Psoas muscle (tissue), 8 donors: ENCODE results near the gene ZNF750. TPM values are rescaled to one million over a fixed set of nuclear protein-coding genes. Genes with fewer than 3 reads are reported as not detected.

ENCODE experiments used
- ATAC-seq, 4 donors: fragments of 200-7000 bp; cut with Tn5 transposase; one replicate each; pipeline ENCODE4 v1.9.1; 2020; ENCODE audit warnings: moderate library complexity in 3 of 4, mild to moderate bottlenecking in 2 of 4
- DNase-seq, 2 donors: peaks; one replicate each; pipeline ENCODE4 v3.0.0-alpha.2; 2020
- H3K27ac ChIP-seq: fragments of 200-600 bp; one replicate; pipeline ENCODE4 v1.8.0; 2022
- H3K27me3 ChIP-seq, 3 donors: fragments of 200-600 bp in 1 of 3; one replicate each; pipeline versions ENCODE4 v1.6.1 to v1.8.0; 2013 to 2022; ENCODE audit warnings: low read length in 2 of 3, mild to moderate bottlenecking in 2 of 3, moderate library complexity in 1 of 3; ENCODE audit not compliant: insufficient read depth in 3 of 3
- H3K36me3 ChIP-seq, 2 donors: fragments of 200-600 bp in 1 of 2; one replicate each; pipeline versions ENCODE4 v1.6.1 to v1.8.0; 2013 to 2022; ENCODE audit warnings: low read depth in 1 of 2, mild to moderate bottlenecking in 1 of 2, moderate library complexity in 1 of 2; ENCODE audit not compliant: insufficient read depth in 1 of 2
- H3K4me1 ChIP-seq: fragments of 200-600 bp; one replicate; pipeline ENCODE4 v1.8.0; 2022
- H3K4me3 ChIP-seq: fragments of 200-600 bp; one replicate; pipeline ENCODE4 v1.8.0; 2022; ENCODE audit warnings: mild to moderate bottlenecking
- H3K9me3 ChIP-seq: fragments of 200-600 bp; one replicate; pipeline ENCODE4 v1.8.0; 2022
- CTCF ChIP-seq: fragments of 200-600 bp; IDR thresholded peaks from one replicate; pipeline ENCODE4 v1.8.0; 2022; ENCODE audit warnings: antibody characterized with exemption
- WGBS, 3 donors: extraction: QIAGEN DNeasy Blood & Tissue Kit; methylation state at CpG; one replicate each; pipeline versions ENCODE4 v1.1.6 to v1.1.7; 2013; 5-methylcytosine and 5-hydroxymethylcytosine counted together
- intact Hi-C, 2 donors: fragments of 100-400 bp; cut with DNase I; formaldehyde crosslinking; loops; one replicate each; pipeline versions ENCODE4 v1.11.0 to v1.14.2; 2022
- polyA plus RNA-seq, 3 donors: library from polyadenylated mRNA; stranded (reverse); fragments of 200-250 nt; gene quantifications; one replicate each; pipeline ENCODE4 v1.2.3, GENCODE V29; 2013
- total RNA-seq, 4 donors: library from RNA; stranded (reverse); fragmentation: NEBNext Ultra II Directional in 2 of 4; extraction: Animal tissue kit (Norgen Biotek cat#: 25700) in 2 of 4; gene quantifications; one replicate each; pipeline versions ENCODE4 v1.2.1 to v1.2.4, GENCODE V29; 2021 to 2023
- donor health status: healthy with polysubstance abuse.
- donor health status: DM: no; HTN: no; CAD: no; lungs with moderate emphysema.
- donor health status: Bipolar disorder and iron deficiency.
- donor health status: healthy.
- donor health status: DM: yes; HTN: yes; CAD: no.
- donor health status: DM: no; HTN: no; CAD: no.
- donor health status: DM: no; HTN: no; CAD: no.
- donor health status: DM: yes; HTN: yes; CAD: no.

ZNF750 gene
- total and polyA plus RNA-seq, 7 donors: 0.79 to 6.3 (median 2.2) TPM; not detected in 1

- WGBS, 3 donors: 90 to 95% (median 90%) methylated on average over 14 of the region's 14 CpGs
Observed at GRCh38 chr17:82870541-82870940, 30.7 kb upstream of the ZNF750 start.

GRCh38 chr17:82870091-82870491, 30.3 kb upstream of the ZNF750 start:
- intact Hi-C loops: no loop called here
- peak in 1 of 2 donors; percentile 40 for DNase-seq
- TF ChIP-seq CTCF: no peak
- Histone ChIP-seq H3K4me1 (peaks cover 13% of the 10 kb centered on the region), H3K36me3 (peaks cover 0 to 23% of the 10 kb centered on the region in 2 donors), H3K4me3 (no peak overlapping the region), H3K27me3 (no peaks in the 10 kb centered on the region), H3K9me3 (no peaks in the 10 kb centered on the region), H3K27ac (no peak overlapping the region)
- no peak for ATAC-seq
- WGBS, 3 donors: 90 to 93% (median 90%) methylated on average over 35 of the region's 35 CpGs

More at GRCh38 chr17:82870541-82870940, 30.7 kb upstream of the ZNF750 start:
- H3K36me3 ChIP-seq: peaks cover 0 to 23% of the 10 kb centered on the region in 2 donors
- TF ChIP-seq CTCF: no peak
- ATAC-seq (no peak), DNase-seq (no peak)
- no peak overlapping the region for H3K4me3 ChIP-seq
- H3K4me1 ChIP-seq: peaks cover 14% of the 10 kb centered on the region
- intact Hi-C loops: no loop called here
- no peaks in the 10 kb centered on the region for H3K9me3 ChIP-seq
- H3K27ac ChIP-seq: no peak overlapping the region
- H3K27me3 ChIP-seq: no peaks in the 10 kb centered on the region

GRCh38 chr17:82869536-82869935, 29.7 kb upstream of the ZNF750 start:
- no peak for ATAC-seq
- TF ChIP-seq CTCF: no peak

GRCh38 chr17:82868715-82869131, 28.9 kb upstream of the ZNF750 start:
- Histone ChIP-seq H3K9me3 (no peaks in the 10 kb centered on the region), H3K27me3 (no peaks in the 10 kb centered on the region), H3K4me1 (peaks cover 22% of the 10 kb centered on the region), H3K4me3 (no peak overlapping the region), H3K27ac (no peak overlapping the region), H3K36me3 (peaks cover 0 to 23% of the 10 kb centered on the region in 2 donors)
- intact Hi-C loops: loop anchor here in 1 of 2 donors (5.0 kb wide), 1 partner anchor 61 kb away; no protein-coding TSS in a partner anchor
- 90 to 97% (median 95%) methylated on average over 21 of the region's 21 CpGs for WGBS, 3 donors
- DNase-seq: peak in 1 of 2 donors; percentile 23
- no peak for TF ChIP-seq CTCF
- no peak for ATAC-seq

More at GRCh38 chr17:82869536-82869935, 29.7 kb upstream of the ZNF750 start:
- DNase-seq: peak in 1 of 2 donors; percentile 20
- Histone ChIP-seq H3K4me3 (no peak overlapping the region), H3K27ac (no peak overlapping the region), H3K9me3 (no peaks in the 10 kb centered on the region), H3K36me3 (peaks cover 0 to 23% of the 10 kb centered on the region in 2 donors), H3K27me3 (no peaks in the 10 kb centered on the region), H3K4me1 (peaks cover 18% of the 10 kb centered on the region)
- intact Hi-C loops: loop anchor here in 1 of 2 donors (5.0 kb wide), 1 partner anchor 62 kb away; no protein-coding TSS in a partner anchor
- WGBS, 3 donors: 88 to 91% (median 90%) methylated on average over 10 to 11 of the region's 11 CpGs
